PC-3 (cell line): ENCODE results near the gene STRIP2. TPM values are rescaled to one million over a fixed set of nuclear protein-coding genes. Genes with fewer than 3 reads are reported as not detected.
"Not testable (repeated sequence)": the region's sequence is repeated elsewhere in the genome, so short reads cannot be mapped to it uniquely, and the experiment has no call there.

Source experiments
- ATAC-seq: fragments of 200-7000 bp; cut with Tn5 transposase; 2 replicates; pipeline ENCODE4 v1.9.1; 2020; ENCODE audit warnings: mild to moderate bottlenecking, moderate library complexity
- BruUV-seq: library from RNA; stranded (reverse); fragments of 400-500 nt; replicated peaks from 2 replicates; lab custom pipeline; 2021; lab: Mats Ljungman, UMichigan
- CTCF ChIA-PET: fragments of 300-600 bp; sonication (Branson Sonifier 250); formaldehyde crosslinking; loops from one replicate; lab custom pipeline; 2022; ENCODE audit warnings: antibody characterized with exemption; lab: Charles Lee
- POLR2A ChIA-PET: fragments of 300-600 bp; sonication (Branson Sonifier 250); formaldehyde crosslinking; loops from one replicate; lab custom pipeline; 2022; ENCODE audit warnings: antibody characterized with exemption; ENCODE audit not compliant: unreplicated experiment; lab: Charles Lee
- DNase-seq: peaks from one replicate; pipeline ENCODE4 v3.0.0-alpha.2; 2015
- H2AFZ ChIP-seq: fragments of 300-600 bp; sonication (generic); 2 replicates; pipeline ENCODE4 v1.6.0; 2016; ENCODE audit warnings: antibody characterized with exemption, low read length
- H3F3A ChIP-seq: fragments of 300-600 bp; sonication (generic); one replicate; pipeline ENCODE4 v1.6.0; 2017; ENCODE audit warnings: antibody characterized with exemption, low read length, control low read depth, mild to moderate bottlenecking; ENCODE audit not compliant: unreplicated experiment
- H3K27ac ChIP-seq: fragments of 300-600 bp; sonication (generic); 2 replicates; pipeline ENCODE4 v1.5.1; 2016; ENCODE audit warnings: mild to moderate bottlenecking, low read length
- H3K27me3 ChIP-seq: fragments of 300-600 bp; sonication (generic); 2 replicates; pipeline ENCODE4 v1.6.1; 2016; ENCODE audit warnings: low read length, mixed read lengths
- H3K36me3 ChIP-seq: fragments of 300-600 bp; sonication (generic); 2 replicates; pipeline ENCODE4 v1.6.1; 2016; ENCODE audit warnings: low read depth, mixed run types, low read length, mixed read lengths
- H3K4me1 ChIP-seq: fragments of 300-600 bp; sonication (generic); 2 replicates; pipeline ENCODE4 v1.5.1; 2016; ENCODE audit warnings: low read length; ENCODE audit not compliant: insufficient read depth
- H3K4me2 ChIP-seq: fragments of 300-600 bp; sonication (generic); 2 replicates; pipeline ENCODE4 v1.6.0; 2016; ENCODE audit warnings: low read length
- H3K4me3 ChIP-seq: fragments of 300-600 bp; sonication (generic); 2 replicates; pipeline ENCODE4 v1.5.1; 2016; ENCODE audit warnings: mild to moderate bottlenecking, low read length, mixed read lengths
- H3K79me2 ChIP-seq: fragments of 300-600 bp; sonication (generic); 2 replicates; pipeline ENCODE4 v1.6.1; 2017; ENCODE audit warnings: low read length, mixed read lengths
- H3K9ac ChIP-seq: fragments of 300-600 bp; sonication (generic); 2 replicates; pipeline ENCODE4 v1.6.0; 2016; ENCODE audit warnings: mild to moderate bottlenecking, low read length
- H3K9me2 ChIP-seq: fragments of 300-600 bp; sonication (generic); replicated peaks from 2 replicates; pipeline ENCODE4 v1.6.1; 2016; ENCODE audit warnings: mixed run types, low read length, mixed read lengths
- H3K9me3 ChIP-seq: fragments of 300-600 bp; sonication (generic); 2 replicates; pipeline ENCODE4 v1.6.1; 2016; ENCODE audit warnings: low read length, mixed read lengths
- H4K20me1 ChIP-seq: fragments of 300-600 bp; sonication (generic); 2 replicates; pipeline ENCODE4 v1.6.1; 2016; ENCODE audit warnings: low read length, mixed read lengths
- CTCF ChIP-seq: fragments of 300-600 bp; sonication (generic); conservative IDR thresholded peaks from 2 replicates; pipeline ENCODE4 v1.5.1; 2017; ENCODE audit warnings: antibody characterized with exemption, low read depth, mild to moderate bottlenecking, low read length
- EZH2 ChIP-seq: fragments of 300-600 bp; sonication (generic); IDR thresholded peaks from one replicate; pipeline ENCODE4 v1.6.1; 2017; ENCODE audit warnings: antibody characterized with exemption, mild to moderate bottlenecking, low read length; ENCODE audit not compliant: unreplicated experiment
- EZH2phosphoT487 ChIP-seq: fragments of 300-600 bp; sonication (generic); IDR thresholded peaks from 2 replicates; pipeline ENCODE4 v1.6.1; 2018; ENCODE audit warnings: mild to moderate bottlenecking, antibody characterized with exemption, low read length, borderline replicate concordance
- intact Hi-C: fragments of 100-400 bp; cut with micrococcal nuclease; formaldehyde crosslinking; loops from 2 replicates; pipeline ENCODE4 v1.9.0; 2023
- total RNA-seq: library from RNA; depleted of rRNA; stranded (reverse); fragments of >200 nt; gene quantifications from 2 replicates; pipeline ENCODE4 v1.2.3, GENCODE V29; 2014

Gene STRIP2
- total RNA-seq, 1 experiment from 2014 or later: 7.5 TPM

GRCh38 chr7:129443612-129444011 is 9.4 kb downstream of the STRIP2 start:
- no peak for ATAC-seq
- Histone ChIP-seq H3F3A (no peaks in the 10 kb centered on the region), H3K9me2 (no peaks in the 10 kb centered on the region), H3K4me1 (peaks cover 14% of the 10 kb centered on the region), H3K27me3 (no peaks in the 10 kb centered on the region), H2AFZ (no peak overlapping the region), H3K9me3 (no peaks in the 10 kb centered on the region), H3K36me3 (peaks cover 14% of the 10 kb centered on the region), H3K79me2 (no peaks in the 10 kb centered on the region), H4K20me1 (no peaks in the 10 kb centered on the region), H3K27ac (no peak overlapping the region), H3K4me3 (no peak overlapping the region), H3K4me2 (no peak overlapping the region), H3K9ac (no peak overlapping the region)
- DNase-seq: no peak
- no TSS peak for BruUV-seq
- ChIA-PET POLR2A (no interaction called here), CTCF (no interaction called here)
- intact Hi-C loops: no loop called here
- TF ChIP-seq CTCF (no peak), EZH2phosphoT487 (no peak), EZH2 (no peak)

GRCh38 chr7:129444776-129445175 is 10.5 kb downstream of the STRIP2 start:
- H3K4me2 ChIP-seq, ATAC-seq, POLR2A ChIA-PET, H4K20me1 ChIP-seq, H3K9ac ChIP-seq, H3K9me3 ChIP-seq, H3K27ac ChIP-seq, H3K79me2 ChIP-seq, H3K4me3 ChIP-seq, H3K9me2 ChIP-seq, CTCF ChIA-PET, H3K4me1 ChIP-seq, H2AFZ ChIP-seq, BruUV-seq, intact Hi-C loops, DNase-seq, H3K27me3 ChIP-seq, H3F3A ChIP-seq: not testable (repeated sequence)
- H3K36me3 ChIP-seq: peaks cover 15% of the 10 kb centered on the region

- H3K9me2 ChIP-seq, H3K79me2 ChIP-seq, H3K9me3 ChIP-seq, H3K27ac ChIP-seq, BruUV-seq, H2AFZ ChIP-seq, H3F3A ChIP-seq, H3K4me1 ChIP-seq, ATAC-seq, intact Hi-C loops, DNase-seq, H3K4me2 ChIP-seq, H3K4me3 ChIP-seq, H3K27me3 ChIP-seq, POLR2A ChIA-PET, H4K20me1 ChIP-seq, H3K9ac ChIP-seq, CTCF ChIA-PET: not testable (repeated sequence)
- H3K36me3 ChIP-seq: peaks cover 11% of the 10 kb centered on the region
These were observed 12.7 kb downstream of the STRIP2 start for GRCh38 chr7:129446925-129447324.

GRCh38 chr7:129447445-129447844 is 13.2 kb downstream of the STRIP2 start:
- H4K20me1 ChIP-seq, H3K79me2 ChIP-seq, H3K9ac ChIP-seq, intact Hi-C loops, H2AFZ ChIP-seq, H3K9me3 ChIP-seq, ATAC-seq, H3K4me1 ChIP-seq, H3K4me3 ChIP-seq, H3K27ac ChIP-seq, H3K27me3 ChIP-seq, POLR2A ChIA-PET, BruUV-seq, H3F3A ChIP-seq, DNase-seq, H3K4me2 ChIP-seq, H3K9me2 ChIP-seq: not testable (repeated sequence)
- H3K36me3 ChIP-seq: peaks cover 11% of the 10 kb centered on the region
- CTCF ChIA-PET: interaction anchor here (0.6 kb wide), 1 partner anchor 14 kb away, joined by 3 read pairs; no protein-coding TSS in a partner anchor

- H3K4me1 ChIP-seq: peaks cover 16% of the 10 kb centered on the region
- H3K79me2 ChIP-seq, H3F3A ChIP-seq, H3K4me2 ChIP-seq, H3K9me2 ChIP-seq, H3K27me3 ChIP-seq, intact Hi-C loops, H4K20me1 ChIP-seq, CTCF ChIA-PET, ATAC-seq, H3K9ac ChIP-seq, DNase-seq, H3K27ac ChIP-seq, POLR2A ChIA-PET, H2AFZ ChIP-seq, H3K4me3 ChIP-seq, BruUV-seq, H3K9me3 ChIP-seq: not testable (repeated sequence)
- H3K36me3 ChIP-seq: peaks cover 11% of the 10 kb centered on the region
These were observed 14.4 kb downstream of the STRIP2 start for GRCh38 chr7:129448608-129449007.
